Calu3 (cell line): ENCODE data around the gene FRMD4B. TPM values are rescaled to one million over a fixed set of nuclear protein-coding genes. Genes with fewer than 3 reads are reported as not detected.

Experiments used
- BruUV-seq: library from RNA; stranded (reverse); fragments of 400-500 nt; replicated peaks from 2 replicates; lab custom pipeline; 2021; lab: Mats Ljungman, UMichigan
- CTCF ChIA-PET: fragments of 300-600 bp; sonication (Branson Sonifier 250); formaldehyde crosslinking; loops from one replicate; lab custom pipeline; 2022; ENCODE audit warnings: antibody characterized with exemption; lab: Charles Lee
- DNase-seq: peaks from one replicate; pipeline ENCODE4 v3.0.0; 2022
- H3K27ac Mint-ChIP-seq: one replicate; pipeline ENCODE4 v1.8.0; 2022; ENCODE audit warnings: mixed read lengths; ENCODE audit not compliant: unreplicated experiment
- H3K27me3 Mint-ChIP-seq: one replicate; pipeline ENCODE4 v1.8.0; 2022; ENCODE audit warnings: mixed read lengths; ENCODE audit not compliant: unreplicated experiment
- H3K36me3 Mint-ChIP-seq: one replicate; pipeline ENCODE4 v1.8.0; 2022; ENCODE audit warnings: mild to moderate bottlenecking, moderate library complexity, mixed read lengths; ENCODE audit not compliant: insufficient read depth, unreplicated experiment
- H3K4me1 Mint-ChIP-seq: one replicate; pipeline ENCODE4 v1.8.0; 2022; ENCODE audit warnings: mild to moderate bottlenecking, low read depth, mixed read lengths; ENCODE audit not compliant: unreplicated experiment
- H3K4me3 Mint-ChIP-seq: one replicate; pipeline ENCODE4 v1.8.0; 2022; ENCODE audit warnings: mild to moderate bottlenecking, low read depth, moderate library complexity, mixed read lengths; ENCODE audit not compliant: unreplicated experiment
- H3K9me3 Mint-ChIP-seq: one replicate; pipeline ENCODE4 v1.8.0; 2022; ENCODE audit warnings: low read depth, mixed read lengths; ENCODE audit not compliant: unreplicated experiment
- intact Hi-C: fragments of 100-400 bp; cut with micrococcal nuclease; formaldehyde crosslinking; loops from one replicate; pipeline ENCODE4 v1.10.0; 2022; ENCODE audit not compliant: unreplicated experiment
- total RNA-seq: library from RNA; stranded (reverse); gene quantifications from 2 replicates; pipeline ENCODE4 v1.2.3, GENCODE V29; 2022
- TF ChIP-seq, protein P1 (sequence below): fragments of 200-600 bp; IDR thresholded peaks from one replicate; pipeline ENCODE4 v1.8.0; 2022; ENCODE audit warnings: antibody characterized with exemption; ENCODE audit not compliant: unreplicated experiment

The FRMD4B gene
- total RNA-seq, 1 experiment from 2014 or later: 16.7 TPM

DNA sequence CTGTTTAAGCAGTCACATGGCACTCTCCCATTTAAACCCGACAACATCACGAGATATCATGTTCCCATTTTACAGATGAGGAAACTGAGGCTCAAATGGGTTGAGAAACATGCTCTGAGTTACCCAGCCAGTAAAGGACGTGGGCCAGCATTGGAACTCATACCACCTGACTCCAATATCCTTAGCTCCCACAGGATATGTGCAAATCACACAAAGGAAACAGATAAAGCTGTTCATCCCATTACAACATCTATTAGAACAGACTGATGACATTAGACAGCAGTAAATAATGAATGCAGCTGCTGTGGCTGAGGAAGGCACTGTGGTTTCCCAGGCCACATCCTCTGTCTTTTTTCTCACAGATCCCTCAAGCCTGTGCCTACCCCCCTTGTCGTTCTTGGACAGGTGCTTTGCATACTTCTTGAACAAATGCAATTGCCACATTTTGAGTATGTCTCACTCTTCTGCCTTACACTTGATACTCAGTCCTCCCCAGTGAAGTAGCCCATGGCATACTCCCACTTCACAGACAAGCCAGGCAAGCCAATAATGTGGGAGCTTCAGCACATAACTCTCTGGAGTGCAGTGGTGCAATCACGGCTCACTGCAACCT, 17.7 kb downstream of the FRMD4B start:
- intact Hi-C loops: no loop called here
- no peak for DNase-seq
- BruUV-seq: no TSS peak
- CTCF ChIA-PET: no interaction called here
- Mint-ChIP-seq H3K9me3 (no peaks in the 10 kb centered on the region), H3K36me3 (no peaks in the 10 kb centered on the region), H3K4me1 (no peaks in the 10 kb centered on the region), H3K27ac (no peak overlapping the region), H3K27me3 (no peaks in the 10 kb centered on the region), H3K4me3 (no peak overlapping the region)
- TF ChIP-seq, protein P1, sequence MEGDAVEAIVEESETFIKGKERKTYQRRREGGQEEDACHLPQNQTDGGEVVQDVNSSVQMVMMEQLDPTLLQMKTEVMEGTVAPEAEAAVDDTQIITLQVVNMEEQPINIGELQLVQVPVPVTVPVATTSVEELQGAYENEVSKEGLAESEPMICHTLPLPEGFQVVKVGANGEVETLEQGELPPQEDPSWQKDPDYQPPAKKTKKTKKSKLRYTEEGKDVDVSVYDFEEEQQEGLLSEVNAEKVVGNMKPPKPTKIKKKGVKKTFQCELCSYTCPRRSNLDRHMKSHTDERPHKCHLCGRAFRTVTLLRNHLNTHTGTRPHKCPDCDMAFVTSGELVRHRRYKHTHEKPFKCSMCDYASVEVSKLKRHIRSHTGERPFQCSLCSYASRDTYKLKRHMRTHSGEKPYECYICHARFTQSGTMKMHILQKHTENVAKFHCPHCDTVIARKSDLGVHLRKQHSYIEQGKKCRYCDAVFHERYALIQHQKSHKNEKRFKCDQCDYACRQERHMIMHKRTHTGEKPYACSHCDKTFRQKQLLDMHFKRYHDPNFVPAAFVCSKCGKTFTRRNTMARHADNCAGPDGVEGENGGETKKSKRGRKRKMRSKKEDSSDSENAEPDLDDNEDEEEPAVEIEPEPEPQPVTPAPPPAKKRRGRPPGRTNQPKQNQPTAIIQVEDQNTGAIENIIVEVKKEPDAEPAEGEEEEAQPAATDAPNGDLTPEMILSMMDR: no peak

DNA sequence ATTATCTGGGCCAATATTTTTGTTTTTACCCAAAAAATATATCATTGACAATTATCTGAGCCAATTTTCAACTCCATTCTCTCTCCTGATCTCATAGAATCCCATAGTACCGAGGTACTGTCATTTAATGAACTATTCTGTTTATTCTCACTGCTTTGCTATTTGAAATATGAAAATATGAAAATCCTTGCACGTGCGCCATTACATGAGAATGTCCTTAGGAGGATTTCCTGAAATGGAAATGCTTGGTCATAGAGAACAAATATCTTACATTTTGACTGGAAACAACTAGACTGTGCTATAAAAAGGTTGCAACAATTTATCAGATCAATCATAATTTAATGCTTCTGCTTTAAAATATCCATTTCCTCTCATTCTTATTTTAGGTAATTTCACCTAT, 18.3 kb downstream of the FRMD4B start:
- CTCF ChIA-PET: no interaction called here
- TF ChIP-seq, protein P1: no peak

DNA sequence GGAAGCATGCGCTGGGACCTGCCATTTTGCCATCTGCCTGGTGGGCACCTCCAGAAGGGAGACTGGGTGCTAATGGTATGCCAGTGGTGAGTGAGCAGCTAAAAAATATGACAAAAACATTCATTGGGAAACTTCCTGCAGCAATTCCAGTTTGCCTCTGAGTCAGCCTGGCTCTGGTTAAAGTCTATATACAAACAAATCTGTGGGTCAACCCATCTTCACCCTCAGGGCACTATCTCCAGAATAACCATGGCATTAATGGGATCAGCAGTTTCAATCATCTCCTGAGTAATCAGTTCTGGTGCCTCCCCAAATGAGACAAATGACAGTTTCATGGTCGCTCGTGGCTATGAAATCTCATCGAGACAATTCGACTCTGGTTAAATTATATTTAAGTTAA, 21.5 kb downstream of the FRMD4B start:
- Mint-ChIP-seq H3K4me3 (no peak overlapping the region), H3K4me1 (no peaks in the 10 kb centered on the region), H3K27me3 (no peaks in the 10 kb centered on the region), H3K27ac (no peak overlapping the region), H3K9me3 (no peaks in the 10 kb centered on the region), H3K36me3 (no peaks in the 10 kb centered on the region)
- BruUV-seq: no TSS peak
- DNase-seq: no peak
- TF ChIP-seq, protein P1: no peak
- intact Hi-C loops: no loop called here
- CTCF ChIA-PET: no interaction called here

More for the DNA sequence above, 18.3 kb downstream of the FRMD4B start:
- Mint-ChIP-seq H3K36me3 (no peaks in the 10 kb centered on the region), H3K4me1 (no peaks in the 10 kb centered on the region), H3K4me3 (no peak overlapping the region), H3K9me3 (no peaks in the 10 kb centered on the region), H3K27ac (no peak overlapping the region), H3K27me3 (no peaks in the 10 kb centered on the region)
- DNase-seq: no peak
- BruUV-seq: no TSS peak
- intact Hi-C loops: no loop called here

DNA sequence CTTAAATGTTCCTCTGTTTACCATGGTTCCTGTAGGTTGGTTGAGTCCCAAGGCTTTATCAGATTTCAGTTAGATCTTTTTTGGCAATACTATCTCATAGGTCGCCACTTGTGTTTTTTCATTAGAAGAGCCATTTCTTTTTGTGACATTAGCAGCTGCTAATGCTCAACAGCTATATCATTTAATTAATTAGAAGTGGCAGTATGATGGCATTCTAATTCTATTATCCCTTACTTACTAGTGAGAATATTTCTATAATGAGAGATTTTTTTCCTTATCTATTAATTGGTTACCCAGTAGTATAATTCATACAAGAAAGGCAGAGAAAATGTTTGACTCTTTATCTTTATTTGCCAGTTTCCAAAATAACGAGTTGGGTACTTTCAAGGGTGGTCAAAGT, 25.2 kb downstream of the FRMD4B start:
- intact Hi-C loops: no loop called here
- Mint-ChIP-seq H3K27ac (no peak overlapping the region), H3K4me1 (peaks cover 9% of the 10 kb centered on the region), H3K27me3 (no peaks in the 10 kb centered on the region), H3K36me3 (no peaks in the 10 kb centered on the region), H3K4me3 (no peak overlapping the region), H3K9me3 (peaks cover 3% of the 10 kb centered on the region)
- no peak for DNase-seq
- CTCF ChIA-PET: no interaction called here
- TF ChIP-seq, protein P1: no peak
- BruUV-seq: no TSS peak
